Endodermal cell (in vitro differentiated cells): ENCODE results near the gene DRD2. TPM values are rescaled to one million over a fixed set of nuclear protein-coding genes. Genes with fewer than 3 reads are reported as not detected.

ENCODE experiments used
- DNase-seq: peaks from one replicate; pipeline ENCODE4 v3.0.0-alpha.2; 2017
- H3K27ac ChIP-seq: 2 replicates; pipeline ENCODE4 v1.5.1; 2013; ENCODE audit warnings: mild to moderate bottlenecking, low read depth, low read length, moderate library complexity
- H3K27me3 ChIP-seq: 2 replicates; pipeline ENCODE4 v1.6.1; 2013; ENCODE audit warnings: mild to moderate bottlenecking, low read length, moderate library complexity; ENCODE audit not compliant: insufficient read depth, control insufficient read depth, poor library complexity, severe bottlenecking
- H3K36me3 ChIP-seq: 2 replicates; pipeline ENCODE4 v1.7.0; 2013; ENCODE audit warnings: mild to moderate bottlenecking, low read length, moderate library complexity; ENCODE audit not compliant: control insufficient read depth, insufficient read depth
- H3K4me1 ChIP-seq: one replicate; pipeline ENCODE4 v1.7.0; 2013; ENCODE audit warnings: low read length; ENCODE audit not compliant: control insufficient read depth, insufficient read depth
- H3K4me3 ChIP-seq: 2 replicates; pipeline ENCODE4 v1.5.1; 2013; ENCODE audit warnings: mild to moderate bottlenecking, low read length, moderate library complexity
- H3K9ac ChIP-seq: 2 replicates; pipeline ENCODE4 v1.6.1; 2013; ENCODE audit warnings: mild to moderate bottlenecking, low read length, moderate library complexity; ENCODE audit not compliant: poor library complexity, severe bottlenecking; ENCODE audit errors: extremely low read depth
- H3K9me3 ChIP-seq: 2 replicates; pipeline ENCODE4 v1.6.1; 2013; ENCODE audit warnings: mild to moderate bottlenecking, low read length, moderate library complexity; ENCODE audit not compliant: control insufficient read depth
- H3K27ac Mint-ChIP-seq: 2 replicates; pipeline ENCODE4 v1.8.0; 2020; ENCODE audit warnings: mixed read lengths
- H3K27me3 Mint-ChIP-seq: 2 replicates; pipeline ENCODE4 v1.8.0; 2021; ENCODE audit warnings: mild to moderate bottlenecking, mixed read lengths; ENCODE audit not compliant: insufficient read depth
- H3K36me3 Mint-ChIP-seq: 2 replicates; pipeline ENCODE4 v1.8.0; 2020; ENCODE audit warnings: low read depth, mixed read lengths
- H3K4me1 Mint-ChIP-seq: 2 replicates; pipeline ENCODE4 v1.8.0; 2020; ENCODE audit warnings: mixed read lengths
- H3K4me3 Mint-ChIP-seq: 2 replicates; pipeline ENCODE4 v1.8.0; 2020; ENCODE audit warnings: mild to moderate bottlenecking, moderate library complexity, mixed read lengths
- H3K9me3 Mint-ChIP-seq: 2 replicates; pipeline ENCODE4 v1.8.0; 2020; ENCODE audit warnings: mild to moderate bottlenecking, mixed read lengths
- WGBS, 2 experiments: methylation state at CpG; one replicate each; pipeline versions ENCODE4 v1.1.5 to v1.1.7; 2013; ENCODE audit warnings: missing lambda C conversion rate in 2 of 2, mixed read lengths in 1 of 2; ENCODE audit not compliant: insufficient coverage in 1 of 2, insufficient read length in 1 of 2; 5-methylcytosine and 5-hydroxymethylcytosine counted together
- total RNA-seq, 2 donors: library from RNA; stranded (reverse); fragmentation: NEBNext Ultra II Directional in 1 of 2; extraction: Animal tissue kit (Norgen Biotek cat#: 25700) in 1 of 2; gene quantifications; 2 replicates in 1 of 2; 3 replicates in 1 of 2; pipeline ENCODE4 v1.2.1, GENCODE V29; 2021
- TF ChIP-seq, protein P1 (sequence below): fragments of 200-600 bp; sonication (generic); conservative IDR thresholded peaks from 2 replicates; pipeline ENCODE4 v1.5.0; 2021; ENCODE audit warnings: antibody characterized with exemption, mild to moderate bottlenecking

DRD2 gene
- total RNA-seq, 2 donors from 2014 or later, result 0.35 to 2.1 TPM

DNA sequence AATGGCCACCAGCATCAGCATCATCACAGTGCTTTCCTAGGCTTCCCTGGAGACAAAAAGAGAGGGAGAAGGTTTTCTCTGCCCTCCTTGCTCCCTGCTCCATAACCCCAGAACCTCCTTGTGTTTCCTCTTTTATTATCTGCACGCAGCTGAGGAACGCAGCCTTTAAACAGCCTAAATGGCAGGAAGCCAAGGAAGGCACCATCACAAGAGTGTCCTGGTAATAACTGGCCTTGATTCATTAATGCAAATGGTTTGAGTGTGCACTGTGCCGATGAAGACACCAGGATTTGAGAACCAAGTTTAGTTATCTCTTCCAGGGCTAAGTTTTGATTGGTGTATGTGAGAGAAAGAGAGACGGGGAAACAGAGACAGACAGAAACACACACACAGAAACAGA is 29.4 kb upstream of the DRD2 start:
- TF ChIP-seq, protein P1, sequence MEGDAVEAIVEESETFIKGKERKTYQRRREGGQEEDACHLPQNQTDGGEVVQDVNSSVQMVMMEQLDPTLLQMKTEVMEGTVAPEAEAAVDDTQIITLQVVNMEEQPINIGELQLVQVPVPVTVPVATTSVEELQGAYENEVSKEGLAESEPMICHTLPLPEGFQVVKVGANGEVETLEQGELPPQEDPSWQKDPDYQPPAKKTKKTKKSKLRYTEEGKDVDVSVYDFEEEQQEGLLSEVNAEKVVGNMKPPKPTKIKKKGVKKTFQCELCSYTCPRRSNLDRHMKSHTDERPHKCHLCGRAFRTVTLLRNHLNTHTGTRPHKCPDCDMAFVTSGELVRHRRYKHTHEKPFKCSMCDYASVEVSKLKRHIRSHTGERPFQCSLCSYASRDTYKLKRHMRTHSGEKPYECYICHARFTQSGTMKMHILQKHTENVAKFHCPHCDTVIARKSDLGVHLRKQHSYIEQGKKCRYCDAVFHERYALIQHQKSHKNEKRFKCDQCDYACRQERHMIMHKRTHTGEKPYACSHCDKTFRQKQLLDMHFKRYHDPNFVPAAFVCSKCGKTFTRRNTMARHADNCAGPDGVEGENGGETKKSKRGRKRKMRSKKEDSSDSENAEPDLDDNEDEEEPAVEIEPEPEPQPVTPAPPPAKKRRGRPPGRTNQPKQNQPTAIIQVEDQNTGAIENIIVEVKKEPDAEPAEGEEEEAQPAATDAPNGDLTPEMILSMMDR, result no peak
- 98 to 100% methylated on average over 3 to 4 of the region's 4 CpGs for WGBS, 2 experiments
- Mint-ChIP-seq H3K4me3 (no peak overlapping the region), H3K36me3 (no peaks in the 10 kb centered on the region), H3K9me3 (no peaks in the 10 kb centered on the region), H3K4me1 (peaks cover 12% of the 10 kb centered on the region), H3K27ac (no peak overlapping the region), H3K27me3 (peaks cover 12% of the 10 kb centered on the region)
- Histone ChIP-seq H3K27me3 (no peaks in the 10 kb centered on the region), H3K27ac (no peak overlapping the region), H3K36me3 (no peaks in the 10 kb centered on the region), H3K4me3 (no peak overlapping the region), H3K4me1 (peaks cover 5% of the 10 kb centered on the region), H3K9me3 (no peaks in the 10 kb centered on the region), H3K9ac (no peak overlapping the region)
- DNase-seq, result no peak

DNA sequence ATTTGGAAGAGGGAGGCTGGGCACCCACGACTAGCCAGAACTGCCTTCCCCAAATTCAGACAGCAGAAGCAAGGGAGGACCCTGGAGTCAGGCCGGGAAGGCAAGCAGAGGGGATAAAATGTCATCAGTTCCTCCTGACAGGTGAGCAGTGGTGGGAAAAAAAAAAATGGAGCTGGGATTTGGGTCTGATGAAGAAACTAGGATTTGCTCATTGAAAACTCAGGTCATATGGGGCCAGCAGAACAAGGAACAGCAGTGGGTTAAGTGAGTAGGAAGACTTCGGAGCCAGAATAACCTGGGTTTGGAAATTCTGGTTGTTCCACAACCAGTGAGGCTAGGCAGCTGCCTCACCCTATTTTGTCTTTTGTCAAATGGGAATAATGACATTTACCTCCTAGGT is 28.9 kb upstream of the DRD2 start:
- 88 to 89% methylated on average over 2 to 3 of the region's 3 CpGs for WGBS, 2 experiments
- Histone ChIP-seq H3K27ac (no peak overlapping the region), H3K4me3 (no peak overlapping the region), H3K27me3 (no peaks in the 10 kb centered on the region), H3K9me3 (no peaks in the 10 kb centered on the region), H3K36me3 (no peaks in the 10 kb centered on the region), H3K9ac (no peak overlapping the region), H3K4me1 (peaks cover 5% of the 10 kb centered on the region)
- H3K36me3 Mint-ChIP-seq, result no peaks in the 10 kb centered on the region
- DNase-seq, result no peak
- H3K4me3 Mint-ChIP-seq, result no peak overlapping the region
- H3K27me3 Mint-ChIP-seq, result peaks cover 10% of the 10 kb centered on the region
- TF ChIP-seq, protein P1, result no peak
- H3K9me3 Mint-ChIP-seq, result no peaks in the 10 kb centered on the region
- H3K27ac Mint-ChIP-seq, result no peak overlapping the region
- H3K4me1 Mint-ChIP-seq, result peaks cover 10% of the 10 kb centered on the region

GRCh38 chr11:113497066-113497910 is 22.1 kb upstream of the DRD2 start:
- Mint-ChIP-seq H3K4me3 (no peak overlapping the region), H3K36me3 (no peaks in the 10 kb centered on the region), H3K4me1 (no peaks in the 10 kb centered on the region), H3K27me3 (peaks cover 28% of the 10 kb centered on the region), H3K9me3 (no peaks in the 10 kb centered on the region), H3K27ac (no peak overlapping the region)
- DNase-seq, result no peak
- no peaks in the 10 kb centered on the region for H3K27me3 ChIP-seq
- no peak overlapping the region for H3K4me3 ChIP-seq
- 90 to 92% methylated on average over 2 to 4 of the region's 4 CpGs for WGBS, 2 experiments
- H3K9me3 ChIP-seq, result no peaks in the 10 kb centered on the region
- no peak overlapping the region for H3K9ac ChIP-seq
- TF ChIP-seq, protein P1, result no peak
- no peaks in the 10 kb centered on the region for H3K4me1 ChIP-seq
- no peak overlapping the region for H3K27ac ChIP-seq
- no peaks in the 10 kb centered on the region for H3K36me3 ChIP-seq
